ENCODE data around the gene TSPAN18. TPM values are rescaled to one million over a fixed set of nuclear protein-coding genes. Genes with fewer than 3 reads are reported as not detected.

The TSPAN18 gene
- total RNA-seq, 2 experiments from 2014 or later: not detected

DNA sequence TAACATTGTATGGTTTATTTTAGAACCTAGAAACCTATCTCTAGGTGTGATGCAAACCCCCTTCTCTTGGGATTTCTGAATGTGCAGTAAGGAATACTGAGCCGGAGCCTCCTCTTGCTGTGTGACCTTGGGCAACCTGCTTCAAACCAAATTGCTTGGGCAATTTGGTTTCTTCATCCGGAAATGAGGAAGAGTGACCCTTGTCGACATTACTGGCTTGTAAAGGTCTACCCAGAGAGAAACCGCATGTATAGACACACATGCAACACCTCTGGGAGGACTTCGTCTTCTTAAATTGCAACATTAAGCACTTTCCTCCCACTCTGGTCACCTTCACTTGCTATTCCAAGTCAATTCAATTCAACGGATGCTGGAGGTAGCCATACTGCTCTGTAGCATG is 243.5 kb downstream of the TSPAN18 start:
- Histone ChIP-seq H2AFZ (ENCODE audit: low read length) (no peak overlapping the region), H3K4me1 (ENCODE audit: insufficient read depth, low read length, poor library complexity, severe bottlenecking) (no peaks in the 10 kb centered on the region), H3K79me2 (ENCODE audit: insufficient read depth, low read depth, low read length) (no peaks in the 10 kb centered on the region), H3K9me2 (ENCODE audit: insufficient read depth, low read length) (no peaks in the 10 kb centered on the region), H3K9me3 (ENCODE audit: low read length) (no peaks in the 10 kb centered on the region), H3K36me3 (ENCODE audit: insufficient read depth, low read length) (no peaks in the 10 kb centered on the region), H3K4me2 (ENCODE audit: low read length) (no peak overlapping the region), H3K4me3 (ENCODE audit: low read depth, low read length, poor library complexity, severe bottlenecking) (no peak overlapping the region), H4K20me1 (ENCODE audit: insufficient read depth, low read length) (no peaks in the 10 kb centered on the region), H3K27ac (ENCODE audit: low read depth, low read length, poor library complexity, severe bottlenecking) (no peak overlapping the region)
- ChIA-PET POLR2A (interaction anchor here (0.6 kb wide), 2 partner anchors 84 to 831 kb away, joined by 4 read pairs; no protein-coding TSS in a partner anchor), CTCF (ENCODE audit: unreplicated experiment) (no interaction called here)
- intact Hi-C loops (cut with micrococcal nuclease; ENCODE audit: unreplicated experiment): no loop called here
- no TSS peak for BruUV-seq (replicated peaks)
- TF ChIP-seq CTCF (conservative IDR thresholded peaks at IDR 0.05; ENCODE audit: low read length): no peak
- TF ChIP-seq EZH2phosphoT487 (IDR thresholded peaks at IDR 0.05; ENCODE audit: borderline replicate concordance, low read depth, low read length): no peak
- DNase-seq (ENCODE audit: low spot score): no peak

DNA sequence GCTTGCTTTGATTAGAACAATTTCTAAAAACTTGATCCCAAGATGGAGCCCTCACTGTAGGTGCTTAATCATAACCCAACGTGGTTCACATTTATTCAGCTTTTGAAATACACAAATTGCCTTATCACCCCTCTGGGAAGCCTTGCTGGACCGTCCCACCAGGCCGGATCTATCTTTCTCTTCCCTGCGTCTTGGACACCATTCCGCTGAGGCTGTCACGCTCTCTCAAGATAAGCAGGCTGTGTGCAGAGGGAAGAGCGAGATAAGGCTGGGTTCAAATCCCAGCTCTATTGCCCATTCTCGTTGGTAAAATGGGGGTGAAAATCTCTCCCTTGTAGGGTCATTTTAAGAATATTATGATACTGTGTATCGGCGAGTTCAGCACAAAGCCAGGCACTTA is 244.4 kb downstream of the TSPAN18 start:
- Histone ChIP-seq H3K9me3 (ENCODE audit: low read length) (no peaks in the 10 kb centered on the region), H3K9me2 (ENCODE audit: insufficient read depth, low read length) (no peaks in the 10 kb centered on the region), H3K4me2 (ENCODE audit: low read length) (no peak overlapping the region), H4K20me1 (ENCODE audit: insufficient read depth, low read length) (no peaks in the 10 kb centered on the region), H3K36me3 (ENCODE audit: insufficient read depth, low read length) (no peaks in the 10 kb centered on the region), H3K4me1 (ENCODE audit: insufficient read depth, low read length, poor library complexity, severe bottlenecking) (no peaks in the 10 kb centered on the region), H2AFZ (ENCODE audit: low read length) (no peak overlapping the region), H3K27ac (ENCODE audit: low read depth, low read length, poor library complexity, severe bottlenecking) (no peak overlapping the region), H3K79me2 (ENCODE audit: insufficient read depth, low read depth, low read length) (no peaks in the 10 kb centered on the region), H3K4me3 (ENCODE audit: low read depth, low read length, poor library complexity, severe bottlenecking) (no peak overlapping the region)
- CTCF ChIA-PET (ENCODE audit: unreplicated experiment): no interaction called here
- POLR2A ChIA-PET: interaction anchor here (0.6 kb wide), 1 partner anchor 830 kb away, joined by 4 read pairs; no protein-coding TSS in a partner anchor
- no peak for DNase-seq (ENCODE audit: low spot score)
- TF ChIP-seq CTCF (conservative IDR thresholded peaks at IDR 0.05; ENCODE audit: low read length) (no peak), EZH2phosphoT487 (IDR thresholded peaks at IDR 0.05; ENCODE audit: borderline replicate concordance, low read depth, low read length) (no peak)
- no TSS peak for BruUV-seq (replicated peaks)
- intact Hi-C loops (cut with micrococcal nuclease; ENCODE audit: unreplicated experiment): no loop called here

DNA sequence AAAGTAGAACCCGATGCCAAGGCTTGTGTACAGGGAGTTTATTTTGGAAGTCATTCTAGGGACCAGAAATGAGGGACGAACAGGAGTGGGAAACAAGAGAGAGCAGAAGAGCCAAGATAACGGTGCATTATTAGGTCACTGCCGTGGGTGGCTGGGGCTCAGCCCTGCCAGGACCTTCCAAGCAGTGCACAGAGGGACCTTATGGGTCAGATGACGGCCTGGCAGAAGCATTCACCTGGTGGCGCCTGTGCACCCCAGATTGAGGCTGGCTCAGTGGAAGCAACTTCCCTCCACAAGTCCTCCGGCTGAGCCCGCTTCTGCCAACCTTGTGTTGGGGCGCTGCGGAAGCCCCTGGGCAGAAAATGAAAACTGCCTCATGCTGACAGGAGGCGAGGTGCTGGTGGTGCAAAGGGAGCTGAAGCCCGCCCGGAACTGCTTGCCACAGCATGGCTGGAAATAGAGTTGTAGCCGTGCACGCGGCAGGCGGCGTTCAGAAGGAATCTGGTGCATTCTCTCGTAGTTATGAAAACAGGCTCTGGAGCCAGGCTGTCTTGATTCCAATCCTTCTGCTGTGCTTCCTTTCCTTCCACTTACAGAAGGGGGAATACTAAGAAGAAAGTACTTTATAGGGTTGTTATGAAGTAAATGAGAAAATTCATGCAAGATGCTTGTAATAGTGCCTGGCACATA is 246.1 kb downstream of the TSPAN18 start:
- intact Hi-C loops (cut with micrococcal nuclease; ENCODE audit: unreplicated experiment): no loop called here
- H3K36me3 ChIP-seq (ENCODE audit: insufficient read depth, low read length): no peaks in the 10 kb centered on the region
- no peaks in the 10 kb centered on the region for H3K4me1 ChIP-seq (ENCODE audit: insufficient read depth, low read length, poor library complexity, severe bottlenecking)
- H3K4me3 ChIP-seq (ENCODE audit: low read depth, low read length, poor library complexity, severe bottlenecking): no peak overlapping the region
- TF ChIP-seq CTCF (conservative IDR thresholded peaks at IDR 0.05; ENCODE audit: low read length) (no peak), EZH2phosphoT487 (IDR thresholded peaks at IDR 0.05; ENCODE audit: borderline replicate concordance, low read depth, low read length) (no peak)
- no peak for DNase-seq (ENCODE audit: low spot score)
- H3K79me2 ChIP-seq (ENCODE audit: insufficient read depth, low read depth, low read length): no peaks in the 10 kb centered on the region
- ChIA-PET CTCF (ENCODE audit: unreplicated experiment) (no interaction called here), POLR2A (no interaction called here)
- H4K20me1 ChIP-seq (ENCODE audit: insufficient read depth, low read length): no peaks in the 10 kb centered on the region
- no peaks in the 10 kb centered on the region for H3K9me3 ChIP-seq (ENCODE audit: low read length)
- H3K9me2 ChIP-seq (ENCODE audit: insufficient read depth, low read length): no peaks in the 10 kb centered on the region
- no TSS peak for BruUV-seq (replicated peaks)
- H3K27ac ChIP-seq (ENCODE audit: low read depth, low read length, poor library complexity, severe bottlenecking): no peak overlapping the region
- no peak overlapping the region for H3K4me2 ChIP-seq (ENCODE audit: low read length)
- no peak overlapping the region for H2AFZ ChIP-seq (ENCODE audit: low read length)
